GM12874 (cell line): ENCODE data around the gene GRB10.

Experiments
- CTCF ChIP-seq: IDR thresholded peaks from 2 replicates; pipeline ENCODE4 v1.5.1; 2011; ENCODE audit warnings: low read depth, mild to moderate bottlenecking, control low read depth, low read length, moderate library complexity; ENCODE audit not compliant: insufficient read depth

GRB10 gene

GRCh38 chr7:50615519-50616080 lies 167.1 kb downstream of the GRB10 start:
- no peak for TF ChIP-seq CTCF

GRCh38 chr7:50614721-50615518 lies 167.8 kb downstream of the GRB10 start:
- 0 out of 2 replicates have a peak, but pooled peaks have one; percentile 7 for TF ChIP-seq CTCF

GRCh38 chr7:50613473-50613872 lies 169.2 kb downstream of the GRB10 start:
- TF ChIP-seq CTCF, result no peak

GRCh38 chr7:50612704-50613103 lies 170.0 kb downstream of the GRB10 start:
- TF ChIP-seq CTCF, result no peak

GRCh38 chr7:50610521-50611277 lies 172.0 kb downstream of the GRB10 start:
- TF ChIP-seq CTCF, result no peak

- TF ChIP-seq CTCF, result no peak
Observed at GRCh38 chr7:50608196-50608906, 174.3 kb downstream of the GRB10 start.
